ENCODE measurements around the gene OSBPL8. TPM values are rescaled to one million over a fixed set of nuclear protein-coding genes. Genes with fewer than 3 reads are reported as not detected.

The OSBPL8 gene
- total RNA-seq, 1 donor from 2014 or later: 119 TPM

GRCh38 chr12:76587428-76588178 lies 28.0 kb upstream of the OSBPL8 start:
- Histone ChIP-seq H3K27me3 (ENCODE audit: insufficient read depth, low read length) (no peaks in the 10 kb centered on the region), H2AFZ (ENCODE audit: low read depth, low read length) (no peak overlapping the region), H3K9ac (ENCODE audit: low read length) (no peak overlapping the region), H3K4me1 (ENCODE audit: insufficient read depth, low read length) (no peaks in the 10 kb centered on the region), H3K4me3 (ENCODE audit: insufficient read depth, low read depth, low read length) (no peak overlapping the region), H3K4me2 (ENCODE audit: low read length) (no peak overlapping the region), H3K9me3 (ENCODE audit: insufficient read depth, low read depth, low read length) (no peaks in the 10 kb centered on the region), H3K79me2 (ENCODE audit: insufficient read depth, low read length) (no peaks in the 10 kb centered on the region), H4K20me1 (ENCODE audit: insufficient read depth, low read length) (no peaks in the 10 kb centered on the region), H3K27ac (ENCODE audit: low read depth, low read length) (no peak overlapping the region), H3K36me3 (ENCODE audit: insufficient read depth, low read length) (no peaks in the 10 kb centered on the region)
- TF ChIP-seq, protein P1, sequence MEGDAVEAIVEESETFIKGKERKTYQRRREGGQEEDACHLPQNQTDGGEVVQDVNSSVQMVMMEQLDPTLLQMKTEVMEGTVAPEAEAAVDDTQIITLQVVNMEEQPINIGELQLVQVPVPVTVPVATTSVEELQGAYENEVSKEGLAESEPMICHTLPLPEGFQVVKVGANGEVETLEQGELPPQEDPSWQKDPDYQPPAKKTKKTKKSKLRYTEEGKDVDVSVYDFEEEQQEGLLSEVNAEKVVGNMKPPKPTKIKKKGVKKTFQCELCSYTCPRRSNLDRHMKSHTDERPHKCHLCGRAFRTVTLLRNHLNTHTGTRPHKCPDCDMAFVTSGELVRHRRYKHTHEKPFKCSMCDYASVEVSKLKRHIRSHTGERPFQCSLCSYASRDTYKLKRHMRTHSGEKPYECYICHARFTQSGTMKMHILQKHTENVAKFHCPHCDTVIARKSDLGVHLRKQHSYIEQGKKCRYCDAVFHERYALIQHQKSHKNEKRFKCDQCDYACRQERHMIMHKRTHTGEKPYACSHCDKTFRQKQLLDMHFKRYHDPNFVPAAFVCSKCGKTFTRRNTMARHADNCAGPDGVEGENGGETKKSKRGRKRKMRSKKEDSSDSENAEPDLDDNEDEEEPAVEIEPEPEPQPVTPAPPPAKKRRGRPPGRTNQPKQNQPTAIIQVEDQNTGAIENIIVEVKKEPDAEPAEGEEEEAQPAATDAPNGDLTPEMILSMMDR (IDR thresholded peaks at IDR 0.05; ENCODE audit: insufficient read depth, low read depth, low read length): no peak
- TF ChIP-seq EZH2 (IDR thresholded peaks at IDR 0.05; ENCODE audit: insufficient read depth, low read length): no peak
- Mint-ChIP-seq H3K27ac (ENCODE audit: unreplicated experiment) (no peak overlapping the region), H3K4me1 (ENCODE audit: low read depth, unreplicated experiment) (peaks cover 7% of the 10 kb centered on the region), H3K27me3 (ENCODE audit: low read depth, unreplicated experiment) (no peaks in the 10 kb centered on the region), H3K4me3 (ENCODE audit: unreplicated experiment) (no peak overlapping the region), H3K36me3 (ENCODE audit: low read depth, unreplicated experiment) (no peaks in the 10 kb centered on the region), H3K9me3 (ENCODE audit: unreplicated experiment) (peaks cover 6% of the 10 kb centered on the region)
- FAIRE-seq (no peak), DNase-seq (ENCODE audit: low read depth) (no peak)

DNA sequence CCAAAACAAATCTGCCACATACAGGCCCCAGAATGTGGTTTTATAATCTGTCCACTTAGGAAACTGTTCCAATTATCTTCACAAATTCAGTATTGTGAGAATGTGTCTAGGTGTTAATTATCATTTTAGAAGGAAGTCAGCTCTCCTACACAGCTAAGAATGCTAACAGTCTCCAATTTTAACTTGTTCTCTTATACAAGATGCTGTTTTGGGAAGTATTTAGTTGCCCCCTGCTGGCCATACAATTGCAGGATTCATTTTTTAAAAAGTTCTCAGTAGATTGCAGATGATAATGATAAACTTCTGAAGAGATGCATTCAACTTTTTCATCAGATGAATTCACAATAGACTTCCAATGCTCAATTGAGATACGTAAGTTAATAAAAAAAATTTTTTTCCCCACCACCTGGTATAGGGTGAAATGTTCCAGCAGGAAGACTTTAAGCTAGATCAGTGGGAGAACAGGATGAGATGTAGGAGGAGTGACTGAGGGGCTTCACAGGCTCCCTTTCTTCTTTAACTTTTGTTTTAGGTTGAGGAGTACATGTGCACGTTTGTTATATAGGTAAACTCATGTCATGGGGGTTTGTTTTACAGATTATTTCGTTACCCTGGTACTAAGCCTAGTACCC lies 27.3 kb upstream of the OSBPL8 start:
- Mint-ChIP-seq H3K27ac (ENCODE audit: unreplicated experiment) (no peak overlapping the region), H3K27me3 (ENCODE audit: low read depth, unreplicated experiment) (no peaks in the 10 kb centered on the region), H3K36me3 (ENCODE audit: low read depth, unreplicated experiment) (no peaks in the 10 kb centered on the region), H3K4me3 (ENCODE audit: unreplicated experiment) (no peak overlapping the region), H3K4me1 (ENCODE audit: low read depth, unreplicated experiment) (peaks cover 7% of the 10 kb centered on the region), H3K9me3 (ENCODE audit: unreplicated experiment) (no peaks in the 10 kb centered on the region)
- FAIRE-seq: peak; percentile 43
- Histone ChIP-seq H3K9me3 (ENCODE audit: insufficient read depth, low read depth, low read length) (no peaks in the 10 kb centered on the region), H3K27ac (ENCODE audit: low read depth, low read length) (no peak overlapping the region), H3K4me2 (ENCODE audit: low read length) (no peak overlapping the region), H3K9ac (ENCODE audit: low read length) (no peak overlapping the region), H3K4me1 (ENCODE audit: insufficient read depth, low read length) (no peaks in the 10 kb centered on the region), H3K27me3 (ENCODE audit: insufficient read depth, low read length) (no peaks in the 10 kb centered on the region), H2AFZ (ENCODE audit: low read depth, low read length) (no peak overlapping the region), H3K79me2 (ENCODE audit: insufficient read depth, low read length) (no peaks in the 10 kb centered on the region), H3K36me3 (ENCODE audit: insufficient read depth, low read length) (no peaks in the 10 kb centered on the region), H4K20me1 (ENCODE audit: insufficient read depth, low read length) (no peaks in the 10 kb centered on the region), H3K4me3 (ENCODE audit: insufficient read depth, low read depth, low read length) (no peak overlapping the region)
- TF ChIP-seq, protein P1 (IDR thresholded peaks at IDR 0.05; ENCODE audit: insufficient read depth, low read depth, low read length): peak; percentile 76
- TF ChIP-seq EZH2 (IDR thresholded peaks at IDR 0.05; ENCODE audit: insufficient read depth, low read length): no peak
- DNase-seq (ENCODE audit: low read depth): peak; percentile 46

GRCh38 chr12:76583301-76583700 lies 23.7 kb upstream of the OSBPL8 start:
- Histone ChIP-seq H3K9ac (ENCODE audit: low read length) (no peak overlapping the region), H3K27ac (ENCODE audit: low read depth, low read length) (no peak overlapping the region), H3K36me3 (ENCODE audit: insufficient read depth, low read length) (no peaks in the 10 kb centered on the region), H3K9me3 (ENCODE audit: insufficient read depth, low read depth, low read length) (no peaks in the 10 kb centered on the region), H4K20me1 (ENCODE audit: insufficient read depth, low read length) (no peaks in the 10 kb centered on the region), H2AFZ (ENCODE audit: low read depth, low read length) (no peak overlapping the region), H3K4me1 (ENCODE audit: insufficient read depth, low read length) (no peaks in the 10 kb centered on the region), H3K79me2 (ENCODE audit: insufficient read depth, low read length) (no peaks in the 10 kb centered on the region), H3K27me3 (ENCODE audit: insufficient read depth, low read length) (no peaks in the 10 kb centered on the region), H3K4me2 (ENCODE audit: low read length) (no peak overlapping the region), H3K4me3 (ENCODE audit: insufficient read depth, low read depth, low read length) (no peak overlapping the region)
- FAIRE-seq: no peak
- Mint-ChIP-seq H3K27me3 (ENCODE audit: low read depth, unreplicated experiment) (no peaks in the 10 kb centered on the region), H3K27ac (ENCODE audit: unreplicated experiment) (peak overlapping the region; percentile 93), H3K4me1 (ENCODE audit: low read depth, unreplicated experiment) (peaks cover 7% of the 10 kb centered on the region), H3K9me3 (ENCODE audit: unreplicated experiment) (no peaks in the 10 kb centered on the region), H3K36me3 (ENCODE audit: low read depth, unreplicated experiment) (no peaks in the 10 kb centered on the region), H3K4me3 (ENCODE audit: unreplicated experiment) (no peak overlapping the region)
- no peak for TF ChIP-seq EZH2 (IDR thresholded peaks at IDR 0.05; ENCODE audit: insufficient read depth, low read length)
- TF ChIP-seq, protein P1 (IDR thresholded peaks at IDR 0.05; ENCODE audit: insufficient read depth, low read depth, low read length): no peak
- no peak for DNase-seq (ENCODE audit: low read depth)

All from astrocyte (in vitro differentiated cells and primary cell).